Islet of Langerhans (tissue), 1 donor: ENCODE data around the gene PLXNC1.

ENCODE experiments used
- FAIRE-seq: peaks from one replicate; lab custom pipeline; 2011; peaks lifted over from hg19 to GRCh38; lab: Jason Lieb, UNC

PLXNC1 gene

DNA sequence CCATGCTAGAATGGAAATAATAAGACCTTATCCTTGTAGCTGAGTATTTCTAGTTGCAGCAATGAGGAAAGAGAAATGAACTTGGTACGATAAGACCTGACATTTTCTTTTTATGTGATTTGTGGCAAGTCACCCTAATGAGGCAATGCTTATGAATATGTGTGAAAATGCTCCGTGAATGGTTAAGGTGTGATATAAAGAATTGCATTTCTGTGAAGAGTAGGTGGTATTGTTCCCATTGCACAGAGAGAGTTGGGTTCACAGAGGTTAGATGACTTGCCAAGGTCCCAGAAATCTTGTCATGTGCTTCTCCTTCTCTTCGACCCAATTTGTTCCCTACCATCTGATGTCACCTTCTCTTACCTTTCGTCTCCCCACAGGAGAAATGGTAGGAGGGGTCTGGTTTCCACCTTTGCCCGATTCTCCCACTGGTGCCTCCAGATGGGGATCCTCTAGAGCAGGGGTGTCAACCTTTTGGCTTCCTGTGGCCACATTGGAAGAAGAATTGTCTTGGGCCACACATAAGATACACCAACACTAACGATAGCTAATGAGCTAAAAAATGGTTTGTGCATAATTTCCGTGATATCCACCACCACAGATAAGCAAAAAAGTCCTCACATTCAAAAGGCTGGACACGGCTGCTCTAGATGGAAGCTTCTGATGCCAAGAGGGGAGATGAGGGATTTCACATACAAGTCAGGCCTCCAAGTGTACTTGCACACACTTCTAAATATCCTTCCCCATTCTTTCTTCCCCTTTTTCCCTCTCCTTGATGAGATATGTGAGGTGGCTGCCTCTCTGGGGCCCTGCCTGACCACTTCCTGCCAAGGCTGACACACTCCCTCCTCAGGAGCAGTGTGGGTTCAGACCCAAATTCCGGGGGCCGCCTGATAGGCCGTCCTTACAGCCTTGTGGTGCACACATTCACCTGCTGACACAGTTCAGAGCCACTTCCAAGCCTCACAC lies 96.1 kb downstream of the PLXNC1 start:
- FAIRE-seq, result no peak

DNA sequence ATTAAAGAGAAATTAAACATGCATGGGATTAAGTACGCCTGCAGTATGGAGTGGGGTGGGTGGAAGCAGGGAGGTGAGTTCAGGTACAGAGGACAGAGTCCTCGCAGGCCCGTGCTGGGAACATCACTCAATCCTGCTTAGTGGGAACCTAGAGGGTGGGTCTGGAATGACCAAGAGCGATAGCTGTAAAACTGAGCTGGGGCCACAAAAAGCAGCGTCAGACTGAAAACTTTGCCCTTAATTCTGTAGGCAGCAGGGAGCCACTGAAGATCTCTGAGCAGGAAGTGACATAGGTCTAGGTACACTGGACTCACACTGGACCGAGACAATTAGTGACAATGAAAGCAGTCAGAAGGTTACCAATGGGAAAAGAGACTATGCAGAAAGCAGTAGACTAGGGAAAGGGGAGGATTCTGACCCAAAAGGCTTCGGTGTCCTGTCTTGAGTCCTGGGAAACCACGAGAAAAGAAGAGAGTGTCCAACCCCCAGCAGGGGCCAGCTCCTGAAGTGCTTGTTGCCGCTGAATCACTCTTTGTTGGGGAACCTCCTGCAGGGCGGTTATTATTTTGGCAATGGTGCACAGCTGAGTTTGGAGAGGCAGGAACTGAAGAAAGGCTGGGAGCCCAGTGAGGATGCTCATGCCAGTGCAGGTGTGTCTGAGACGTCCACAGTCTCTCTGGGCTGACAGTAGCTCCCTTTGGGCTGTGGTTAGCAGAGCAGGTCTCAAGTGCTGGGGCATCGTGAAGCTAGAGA lies 97.4 kb downstream of the PLXNC1 start:
- no peak for FAIRE-seq

DNA sequence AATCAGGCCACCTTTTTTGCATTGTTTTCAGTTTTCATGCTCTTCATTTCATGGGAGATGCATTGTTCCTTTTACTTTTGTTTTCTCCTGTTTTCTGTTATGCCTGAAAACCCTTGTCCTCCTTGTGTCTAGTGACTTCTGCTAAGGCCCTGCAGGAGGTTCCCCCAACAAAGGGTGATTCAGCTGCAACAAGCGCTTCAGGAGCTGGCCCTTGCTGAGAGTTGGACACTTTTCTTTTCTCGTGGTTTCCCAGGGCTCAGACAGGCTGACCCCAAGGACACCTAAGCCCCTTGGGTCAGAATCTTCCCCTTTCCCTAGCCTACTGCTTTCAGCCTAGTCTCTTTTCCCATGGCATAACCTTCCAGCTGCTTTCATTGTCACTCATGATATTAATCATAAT lies 98.9 kb downstream of the PLXNC1 start:
- no peak for FAIRE-seq

DNA sequence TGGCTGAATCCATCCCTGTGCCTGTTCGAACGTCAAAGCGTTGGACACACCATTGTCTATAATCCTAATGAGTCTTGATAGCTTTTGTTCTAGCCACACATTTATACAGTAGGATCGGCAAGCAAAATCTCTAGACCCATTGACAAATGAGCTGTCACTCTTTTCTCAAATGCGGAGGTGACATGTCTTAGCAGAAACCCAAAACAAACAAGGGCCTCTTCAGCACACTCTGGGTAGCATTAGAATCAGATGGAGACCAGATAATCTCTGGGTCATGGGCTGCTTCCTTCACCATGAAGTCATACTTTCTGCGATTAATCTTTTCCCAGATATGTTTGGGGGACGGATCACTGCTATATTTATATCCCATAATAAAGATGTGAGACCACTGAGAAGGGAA lies 100.2 kb downstream of the PLXNC1 start:
- no peak for FAIRE-seq

DNA sequence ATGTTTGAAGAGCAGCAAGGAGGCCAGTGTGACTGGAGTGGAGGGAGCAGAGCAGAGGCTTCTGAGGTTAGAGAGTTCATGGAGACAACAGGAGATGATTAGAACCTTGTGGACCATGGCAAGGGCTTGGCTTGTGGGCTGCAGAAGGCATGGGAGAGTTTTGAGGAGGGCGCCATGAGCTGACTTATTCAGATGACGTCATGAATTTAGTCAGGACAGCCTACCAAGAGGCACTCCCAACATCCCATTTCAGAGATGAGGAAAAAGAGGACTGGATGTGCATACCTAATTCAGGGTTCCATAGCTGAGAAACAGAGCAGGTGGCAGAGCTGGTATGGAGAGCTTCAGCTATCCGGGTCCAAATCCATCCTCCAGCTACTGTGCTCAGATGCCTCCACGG lies 101.8 kb downstream of the PLXNC1 start:
- FAIRE-seq, result no peak

DNA sequence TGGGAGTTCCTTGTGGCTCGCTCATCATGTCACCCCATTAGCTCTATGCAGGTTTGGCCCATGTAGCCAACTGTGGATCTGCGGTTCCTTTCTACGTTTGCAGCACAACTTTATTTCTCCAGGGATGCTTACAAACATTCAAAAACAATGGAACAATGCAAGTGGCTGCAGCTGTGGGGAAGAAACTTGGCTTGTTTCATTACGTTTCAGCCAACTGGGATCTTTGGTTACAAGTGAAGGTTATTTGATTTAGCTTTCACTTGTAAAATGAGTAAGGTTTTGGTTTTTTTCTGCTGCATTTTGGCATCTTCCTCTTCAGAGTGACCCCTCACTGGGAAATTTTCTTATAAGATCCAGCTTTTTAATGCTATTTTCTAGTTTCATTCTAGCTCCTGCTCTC lies 105.9 kb downstream of the PLXNC1 start:
- no peak for FAIRE-seq

DNA sequence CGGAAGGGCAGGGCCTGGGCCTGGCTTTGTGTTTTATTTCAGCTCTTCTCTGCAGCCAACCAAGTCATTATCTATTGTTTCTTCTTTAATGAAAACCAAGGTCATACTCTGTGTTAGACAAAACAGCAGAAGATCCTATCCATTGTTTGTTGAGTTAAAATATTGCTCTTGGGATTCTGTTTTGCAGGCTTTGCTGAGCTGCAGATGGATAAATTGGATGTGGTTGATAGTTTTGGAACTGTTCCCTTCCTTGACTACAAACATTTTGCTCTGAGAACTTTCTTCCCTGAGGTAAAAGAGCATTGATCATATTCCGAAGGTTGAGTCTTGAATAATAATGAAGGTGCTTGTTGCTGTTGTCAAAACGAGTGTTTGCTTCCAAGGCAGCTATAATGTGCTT lies 106.6 kb downstream of the PLXNC1 start:
- no peak for FAIRE-seq

DNA sequence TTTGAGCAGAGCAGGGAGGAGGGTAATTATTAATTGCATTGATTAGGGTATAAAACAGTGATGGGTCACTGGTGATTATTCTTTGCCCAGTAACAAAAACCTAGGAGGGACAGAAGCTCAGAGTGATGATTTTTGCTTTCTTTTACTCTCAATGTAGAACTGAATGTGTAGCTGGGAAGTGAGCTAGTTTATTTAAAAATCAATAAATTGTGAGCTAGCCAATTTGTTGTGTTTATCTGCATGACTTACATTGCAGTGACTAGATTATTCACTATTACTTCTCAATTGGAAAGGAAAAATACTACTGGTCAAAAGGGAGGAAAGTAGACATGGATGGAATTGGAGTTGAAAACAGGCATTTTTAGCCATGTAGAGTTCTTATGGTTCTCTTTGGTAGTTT lies 107.1 kb downstream of the PLXNC1 start:
- no peak for FAIRE-seq

DNA sequence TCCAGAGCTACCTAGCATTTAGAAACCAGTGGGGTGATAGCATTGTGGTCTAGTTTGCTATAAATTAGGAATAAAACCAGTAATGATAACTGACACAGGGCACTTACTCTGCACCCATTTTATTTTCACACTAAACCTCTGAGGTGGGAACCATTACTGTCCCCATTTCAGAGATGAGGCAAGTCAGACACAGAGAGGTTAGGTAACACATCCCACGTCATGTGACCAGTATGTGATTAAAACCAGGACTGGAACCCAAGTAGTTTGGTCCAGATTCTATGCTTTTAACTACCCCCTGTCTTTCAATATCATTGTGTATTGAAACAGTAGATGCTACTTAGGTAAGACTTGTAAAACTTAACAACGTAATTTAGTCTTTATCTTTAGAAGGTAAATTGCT lies 110.2 kb downstream of the PLXNC1 start:
- no peak for FAIRE-seq

DNA sequence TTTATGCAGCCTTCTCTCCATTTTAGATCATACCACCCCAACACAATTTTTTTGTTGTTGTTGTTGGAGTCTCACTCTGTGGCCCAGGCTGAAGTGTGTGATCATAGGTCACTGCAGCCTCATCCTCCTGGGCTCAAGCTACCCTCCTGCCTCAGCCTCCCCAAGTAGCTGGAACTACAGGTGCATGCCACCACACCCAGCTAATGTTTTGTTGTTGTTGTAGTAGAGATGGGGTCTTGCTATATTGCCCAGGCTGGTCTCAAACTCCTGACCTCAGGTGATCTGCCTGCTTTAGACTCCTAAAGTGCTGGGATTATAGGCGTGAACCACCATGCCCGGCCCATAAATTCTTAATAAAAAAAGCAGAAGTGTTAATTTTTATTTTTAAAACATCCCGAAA lies 111.6 kb downstream of the PLXNC1 start:
- no peak for FAIRE-seq

DNA sequence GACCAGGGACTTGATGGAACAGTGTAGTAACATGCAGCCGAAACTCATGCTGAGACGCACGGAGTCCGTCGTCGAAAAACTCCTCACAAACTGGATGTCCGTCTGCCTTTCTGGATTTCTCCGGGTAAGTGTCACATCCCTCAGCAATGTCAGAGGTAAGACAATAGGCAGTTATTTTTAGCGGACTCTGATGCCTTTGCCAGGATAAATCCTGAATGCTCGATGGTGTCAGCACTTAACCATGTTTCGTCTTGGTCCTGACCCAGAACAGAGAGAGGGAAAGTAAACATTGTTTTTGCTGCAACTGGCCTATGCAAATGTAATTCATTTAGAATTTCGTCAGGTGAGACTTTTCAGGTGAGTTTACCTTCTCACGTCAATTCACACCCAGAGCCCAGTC lies 112.3 kb downstream of the PLXNC1 start:
- FAIRE-seq, result no peak

DNA sequence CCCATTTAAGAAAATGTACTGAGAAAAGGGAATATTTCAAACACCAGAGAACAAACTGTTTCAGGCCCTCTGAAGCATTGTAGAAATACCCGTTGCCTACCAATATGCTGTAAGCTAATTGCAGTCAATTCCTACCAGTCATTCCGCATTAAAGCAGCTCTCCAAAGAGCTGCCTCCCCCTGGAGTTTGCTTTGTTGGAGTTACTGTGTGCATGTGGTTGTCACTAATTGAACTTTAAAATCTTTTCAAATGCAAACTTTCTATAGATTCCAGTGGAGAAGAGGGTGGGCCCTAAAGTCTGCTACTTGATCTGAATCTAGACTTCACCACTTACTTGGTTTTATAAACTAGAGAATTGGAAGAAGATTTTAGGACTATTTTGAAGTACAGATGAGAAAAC lies 112.7 kb downstream of the PLXNC1 start:
- no peak for FAIRE-seq

DNA sequence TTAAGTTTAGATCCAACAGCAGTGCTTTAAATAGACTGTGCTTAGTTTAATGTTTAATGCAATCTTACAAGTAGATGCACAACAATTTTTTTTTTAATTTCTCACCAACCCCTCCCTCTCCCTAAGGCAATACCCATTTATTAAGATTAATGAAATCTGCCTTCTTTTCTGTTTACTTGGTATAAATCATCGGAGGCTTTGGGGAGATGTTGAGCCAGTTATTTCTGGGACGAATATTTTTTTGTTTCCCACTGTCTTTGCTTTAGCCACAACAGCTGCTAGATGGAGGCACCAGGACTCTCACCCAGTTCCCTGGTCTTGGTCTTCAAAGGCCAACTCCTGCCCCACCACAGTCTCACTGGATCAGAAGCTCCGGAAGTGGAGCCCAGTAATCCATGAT lies 113.4 kb downstream of the PLXNC1 start:
- FAIRE-seq, result no peak

DNA sequence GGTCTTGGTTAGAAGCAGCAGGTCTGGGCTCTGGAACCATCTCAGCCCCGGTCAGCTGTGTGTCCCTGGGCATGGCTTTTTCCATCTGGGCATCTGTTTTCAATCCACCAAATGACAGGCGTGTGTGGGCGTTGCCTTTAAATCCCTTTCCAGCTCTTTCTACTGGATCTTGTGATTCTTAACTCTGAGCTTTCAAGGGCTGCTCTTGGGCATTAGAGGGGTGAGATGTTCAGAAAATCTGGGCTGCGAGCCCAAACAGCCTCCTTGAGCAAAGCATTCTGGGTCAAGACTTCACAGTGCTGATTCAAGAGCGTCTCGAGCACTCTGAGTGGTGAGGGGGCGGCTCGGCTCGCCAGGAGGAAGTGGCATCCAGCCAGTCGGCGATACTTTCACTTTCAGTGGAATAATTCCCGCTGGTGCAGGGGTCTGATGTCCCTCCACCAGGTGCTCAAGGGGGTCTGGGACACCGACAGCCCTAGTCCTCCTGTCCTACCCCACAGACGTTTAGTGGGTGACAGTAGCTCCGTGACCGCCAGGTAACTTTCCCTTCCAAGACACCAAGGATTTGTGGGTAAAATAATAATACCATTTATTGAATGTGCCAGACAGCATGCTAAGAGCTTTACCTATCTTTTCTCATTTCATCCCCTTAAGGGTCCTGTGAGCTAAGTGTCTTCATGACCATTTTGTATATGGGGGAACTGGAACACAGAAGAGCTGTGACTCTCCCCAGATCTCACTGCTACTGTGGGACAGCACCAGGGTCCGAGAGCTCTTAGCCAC lies 114.0 kb downstream of the PLXNC1 start:
- FAIRE-seq, result no peak

DNA sequence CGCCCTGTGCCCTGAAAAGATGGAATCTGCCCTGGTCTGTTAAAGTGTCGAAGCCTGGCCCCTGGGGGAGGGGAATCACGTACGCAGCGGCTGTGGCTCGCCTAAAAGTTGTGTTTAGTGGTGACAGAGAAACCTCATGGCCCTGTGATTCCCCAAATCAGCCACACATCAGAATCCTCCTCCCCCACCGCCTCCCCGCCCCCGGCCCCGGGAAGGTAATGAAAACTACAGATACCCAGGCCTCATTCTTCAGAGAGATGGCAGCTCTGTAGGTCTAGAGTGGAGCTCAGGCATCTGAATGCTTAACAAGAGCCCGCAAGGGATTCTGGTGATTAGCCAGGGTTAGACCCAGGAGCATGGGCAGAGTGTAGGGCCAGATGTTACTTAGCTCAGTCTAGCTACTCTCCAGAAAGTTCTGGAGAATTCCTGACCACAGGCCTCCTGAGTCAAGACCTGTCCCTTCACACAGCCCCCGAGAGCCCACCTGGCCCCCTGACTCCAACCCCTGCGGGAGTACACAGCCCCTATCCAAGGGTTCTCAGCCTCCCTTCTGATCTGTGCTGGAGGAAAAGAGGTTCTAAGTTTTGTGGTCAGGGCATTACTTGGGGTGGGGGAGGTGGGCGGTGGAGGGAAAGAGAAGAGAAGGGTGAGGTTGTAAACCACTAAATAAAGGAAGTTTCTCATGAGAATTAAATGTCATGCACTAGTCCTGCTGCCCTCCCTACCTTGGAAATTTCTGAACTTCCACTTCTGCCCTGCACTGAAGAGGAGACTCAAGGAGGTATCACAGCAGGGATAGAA lies 114.8 kb downstream of the PLXNC1 start:
- FAIRE-seq, result no peak

DNA sequence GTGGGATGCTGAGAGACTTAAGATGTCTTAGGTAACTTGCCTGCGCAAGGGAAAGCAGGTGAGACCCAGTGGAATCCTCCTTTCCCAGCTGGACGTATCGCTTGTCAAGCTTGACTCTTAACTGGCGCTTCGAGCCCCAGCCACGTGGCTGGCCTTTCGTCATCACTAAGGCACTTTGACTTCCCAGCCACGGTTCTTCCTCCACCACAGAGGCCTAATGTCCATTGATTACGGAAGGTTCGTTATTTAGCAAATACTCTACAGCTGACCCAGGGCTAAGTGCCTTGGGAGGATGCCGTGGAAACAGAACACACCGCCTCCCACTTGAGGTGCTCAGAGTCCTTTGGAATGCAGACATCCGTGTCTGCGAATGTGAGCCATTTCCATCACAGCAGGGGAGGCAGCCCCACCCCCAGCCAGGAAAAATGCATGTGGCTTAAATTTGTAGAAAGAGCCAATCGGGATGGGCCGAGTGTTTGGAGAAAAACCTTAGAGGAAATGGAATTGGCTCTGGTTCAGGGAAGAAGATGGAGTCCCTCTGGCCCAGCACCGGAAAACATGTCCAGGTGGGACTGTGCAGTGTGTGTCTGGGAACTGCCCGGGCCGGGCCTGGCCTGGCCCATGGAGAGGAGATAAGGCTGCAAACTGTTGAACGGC lies 115.7 kb downstream of the PLXNC1 start:
- FAIRE-seq, result no peak

DNA sequence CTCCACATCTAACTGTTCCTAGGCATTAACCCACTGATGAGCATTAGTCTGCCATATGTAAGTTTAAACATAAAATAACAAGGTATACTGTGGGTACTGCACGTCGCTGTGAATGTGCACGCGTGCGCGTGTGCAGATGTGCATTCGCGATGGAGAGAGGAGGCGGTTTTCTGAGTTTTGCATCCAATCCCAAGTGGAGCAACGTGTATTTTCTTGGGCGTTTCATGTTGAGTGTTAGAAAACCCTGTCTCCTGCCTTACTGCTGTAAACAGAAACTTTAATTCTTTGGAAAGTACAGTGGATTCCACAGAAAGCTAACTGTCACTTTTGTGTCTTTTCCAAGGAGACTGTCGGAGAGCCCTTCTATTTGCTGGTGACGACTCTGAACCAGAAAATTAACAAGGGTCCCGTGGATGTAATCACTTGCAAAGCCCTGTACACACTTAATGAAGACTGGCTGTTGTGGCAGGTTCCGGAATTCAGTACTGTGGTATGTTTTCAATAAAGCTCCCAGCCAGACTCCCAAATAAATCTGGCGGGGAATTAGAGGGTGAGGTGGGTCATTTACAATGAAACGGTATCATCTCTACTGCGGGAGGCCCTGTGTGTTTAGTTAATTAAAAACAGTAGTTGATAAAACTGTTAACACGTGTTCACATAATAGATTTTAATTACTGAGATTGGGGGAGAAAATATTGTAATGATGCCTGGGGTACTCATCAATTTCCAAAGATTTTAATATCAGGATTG lies 116.5 kb downstream of the PLXNC1 start:
- FAIRE-seq, result no peak

DNA sequence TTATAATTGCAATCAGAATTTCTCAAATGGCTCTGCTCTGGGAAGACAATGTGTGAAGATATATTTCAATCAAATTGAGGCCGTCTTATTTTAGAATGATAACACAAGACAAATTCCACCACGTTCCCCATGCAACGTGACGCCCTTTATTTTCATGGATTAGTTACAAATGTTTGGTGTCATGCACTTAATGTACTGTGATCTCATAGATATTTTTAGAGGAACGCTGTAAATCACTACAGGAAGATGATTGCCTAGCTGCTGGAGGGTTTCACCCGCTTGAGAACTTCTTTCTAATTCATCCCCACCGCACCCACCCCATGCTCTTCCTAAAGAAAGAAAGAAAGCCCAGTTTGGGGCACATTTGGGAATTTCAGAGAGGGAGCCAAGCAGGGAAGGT lies 117.2 kb downstream of the PLXNC1 start:
- FAIRE-seq, result no peak

DNA sequence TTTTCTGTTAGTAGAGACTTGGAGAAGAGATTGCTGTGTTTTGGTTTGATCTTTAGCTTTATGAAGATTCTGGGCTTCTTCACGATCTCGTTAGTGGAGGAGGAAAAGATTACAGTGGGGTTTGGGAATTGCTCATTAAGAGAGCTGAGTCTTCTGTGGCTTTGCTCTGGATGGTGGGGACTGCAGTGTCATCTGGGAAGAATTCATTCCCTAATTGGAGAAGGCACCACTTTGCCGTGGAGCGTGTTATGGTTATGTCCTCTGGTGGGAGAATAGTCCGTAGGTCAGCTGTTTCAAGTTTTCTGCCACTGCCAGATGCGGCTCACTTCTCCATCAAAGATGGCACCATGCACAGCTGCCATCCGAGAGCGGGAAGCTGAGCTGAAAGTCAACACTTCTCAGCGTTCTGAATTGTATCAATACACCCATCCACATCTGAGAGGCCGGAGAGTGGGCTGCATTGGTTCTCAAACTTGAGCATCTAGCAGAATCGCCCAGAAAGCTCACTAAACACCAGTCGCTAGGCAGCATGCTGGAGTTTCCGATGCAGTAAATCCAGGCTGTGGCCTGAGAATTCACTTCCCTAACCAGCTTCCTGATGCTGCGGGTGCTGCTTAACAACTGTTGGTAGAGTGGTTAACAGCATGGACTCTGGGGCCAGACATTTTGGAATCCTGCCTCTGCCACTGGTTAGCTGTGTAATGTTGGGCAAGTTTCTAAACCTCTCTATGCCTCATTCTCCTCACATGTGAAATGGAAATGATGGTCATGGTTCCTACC lies 117.8 kb downstream of the PLXNC1 start:
- no peak for FAIRE-seq
